ENCODE results near the gene CHD1.

Gene CHD1

DNA sequence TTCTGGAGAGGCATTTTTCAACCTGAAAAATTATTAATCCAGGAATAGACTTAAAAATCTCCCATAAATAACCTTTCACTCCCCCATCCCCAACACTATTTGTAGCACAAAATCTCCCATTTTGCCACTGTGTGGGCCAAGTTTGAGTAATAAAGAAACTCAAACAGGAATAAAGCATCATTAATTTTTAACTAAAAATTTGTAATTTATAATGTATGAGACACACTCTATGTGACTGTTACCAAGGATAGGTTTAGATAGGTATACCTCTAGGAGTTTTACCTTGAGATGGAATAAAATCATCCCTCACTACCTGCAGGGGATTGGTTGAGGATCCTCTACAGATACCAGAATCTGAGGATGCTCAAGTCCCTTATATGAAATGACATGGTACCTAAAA lies 30.1 kb downstream of the CHD1 start:
- Mint-ChIP-seq H3K27me3 (no peaks in the 10 kb centered on the region), H3K36me3 (ENCODE audit: low read depth) (peaks cover 51% of the 10 kb centered on the region), H3K4me3 (no peak overlapping the region), H3K4me1 (peaks cover 9% of the 10 kb centered on the region), H3K27ac (no peak overlapping the region), H3K9me3 (no peaks in the 10 kb centered on the region)
- ATAC-seq (no peak), DNase-seq (no peak)

GRCh38 chr5:98891591-98891990 lies 37.2 kb downstream of the CHD1 start:
- no peak for ATAC-seq
- no peak for DNase-seq
- no peak overlapping the region for H3K4me3 Mint-ChIP-seq
- no peaks in the 10 kb centered on the region for H3K4me1 Mint-ChIP-seq
- no peaks in the 10 kb centered on the region for H3K9me3 Mint-ChIP-seq
- H3K27me3 Mint-ChIP-seq = no peaks in the 10 kb centered on the region
- peaks cover 61% of the 10 kb centered on the region for H3K36me3 Mint-ChIP-seq (ENCODE audit: low read depth)
- H3K27ac Mint-ChIP-seq = no peak overlapping the region

- no peaks in the 10 kb centered on the region for H3K27me3 Mint-ChIP-seq
- peak overlapping the region; percentile 41 for H3K27ac Mint-ChIP-seq
- DNase-seq (no peak), ATAC-seq (no peak)
- no peaks in the 10 kb centered on the region for H3K9me3 Mint-ChIP-seq
- H3K4me3 Mint-ChIP-seq = no peak overlapping the region
- H3K4me1 Mint-ChIP-seq = peaks cover 21% of the 10 kb centered on the region
- peaks cover 70% of the 10 kb centered on the region for H3K36me3 Mint-ChIP-seq (ENCODE audit: low read depth)
These were observed 48.2 kb downstream of the CHD1 start for GRCh38 chr5:98880598-98880997.

GRCh38 chr5:98880151-98880550 lies 48.7 kb downstream of the CHD1 start:
- H3K4me3 Mint-ChIP-seq = no peak overlapping the region
- peak overlapping the region; percentile 41 for H3K27ac Mint-ChIP-seq
- H3K4me1 Mint-ChIP-seq = peaks cover 21% of the 10 kb centered on the region
- peak; percentile 89 for ATAC-seq
- DNase-seq = peak; percentile 7
- no peaks in the 10 kb centered on the region for H3K27me3 Mint-ChIP-seq
- H3K36me3 Mint-ChIP-seq (ENCODE audit: low read depth) = peaks cover 72% of the 10 kb centered on the region
- no peaks in the 10 kb centered on the region for H3K9me3 Mint-ChIP-seq

DNA sequence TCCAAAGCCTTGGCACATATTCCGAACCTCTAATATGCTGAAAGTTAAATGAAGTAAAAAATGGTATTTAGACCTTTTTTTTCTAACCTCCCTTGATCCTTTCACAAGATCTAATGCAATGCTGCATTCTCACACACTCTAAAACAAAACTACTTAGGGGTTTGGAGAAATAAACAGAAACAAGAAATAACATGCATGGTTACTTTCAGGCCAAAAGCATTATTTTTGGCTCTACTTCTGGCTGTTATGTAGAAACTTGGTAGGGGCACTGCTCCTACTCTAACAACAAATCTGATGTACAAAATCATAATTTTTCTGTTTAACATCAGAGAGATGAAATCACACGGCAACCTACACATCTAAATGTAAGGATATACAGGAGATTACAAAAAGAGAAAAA lies 51.2 kb downstream of the CHD1 start:
- Mint-ChIP-seq H3K36me3 (ENCODE audit: low read depth) (peaks cover 65% of the 10 kb centered on the region), H3K4me1 (peaks cover 21% of the 10 kb centered on the region), H3K4me3 (no peak overlapping the region), H3K9me3 (no peaks in the 10 kb centered on the region), H3K27ac (no peak overlapping the region), H3K27me3 (no peaks in the 10 kb centered on the region)
- DNase-seq = no peak
- ATAC-seq = no peak

- H3K4me3 Mint-ChIP-seq = no peak overlapping the region
- peaks cover 59% of the 10 kb centered on the region for H3K36me3 Mint-ChIP-seq (ENCODE audit: low read depth)
- no peaks in the 10 kb centered on the region for H3K4me1 Mint-ChIP-seq
- no peaks in the 10 kb centered on the region for H3K27me3 Mint-ChIP-seq
- DNase-seq (no peak), ATAC-seq (no peak)
- no peak overlapping the region for H3K27ac Mint-ChIP-seq
- H3K9me3 Mint-ChIP-seq = no peaks in the 10 kb centered on the region
These were observed 56.1 kb downstream of the CHD1 start for GRCh38 chr5:98872674-98873073.

DNA sequence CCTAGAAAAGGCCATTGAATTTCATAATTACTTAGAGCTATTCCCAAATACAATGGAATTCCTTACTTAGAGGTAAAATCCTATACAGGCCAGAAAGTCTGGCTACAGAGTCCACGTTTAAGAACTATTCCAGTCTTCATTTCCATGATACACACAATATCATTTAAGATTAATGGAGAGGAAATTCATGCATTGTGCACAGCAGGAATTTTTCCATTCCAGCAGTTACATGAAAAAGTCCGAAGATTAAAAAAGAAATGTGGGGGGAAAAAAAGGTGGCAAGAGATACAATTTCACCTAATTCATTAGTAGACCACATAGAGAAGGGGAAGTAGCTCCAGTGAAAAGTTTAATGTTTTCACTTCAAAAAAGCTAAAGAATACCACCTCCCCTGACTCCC lies 63.1 kb downstream of the CHD1 start:
- Mint-ChIP-seq H3K27ac (no peak overlapping the region), H3K27me3 (no peaks in the 10 kb centered on the region), H3K4me3 (no peak overlapping the region), H3K36me3 (ENCODE audit: low read depth) (peaks cover 48% of the 10 kb centered on the region), H3K4me1 (no peaks in the 10 kb centered on the region), H3K9me3 (no peaks in the 10 kb centered on the region)
- DNase-seq = no peak
- no peak for ATAC-seq

- Mint-ChIP-seq H3K27me3 (no peaks in the 10 kb centered on the region), H3K36me3 (ENCODE audit: low read depth) (peaks cover under 1% of the 10 kb centered on the region), H3K27ac (no peak overlapping the region), H3K9me3 (peaks cover 9% of the 10 kb centered on the region), H3K4me1 (no peaks in the 10 kb centered on the region), H3K4me3 (no peak overlapping the region)
- ATAC-seq = no peak
- DNase-seq = no peak
These were observed 81.8 kb downstream of the CHD1 start for GRCh38 chr5:98847054-98847453.

- Mint-ChIP-seq H3K27me3 (no peaks in the 10 kb centered on the region), H3K4me3 (no peak overlapping the region), H3K27ac (no peak overlapping the region), H3K4me1 (no peaks in the 10 kb centered on the region), H3K36me3 (ENCODE audit: low read depth) (peaks cover 2% of the 10 kb centered on the region), H3K9me3 (peaks cover 9% of the 10 kb centered on the region)
- no peak for ATAC-seq
- DNase-seq = no peak
These were observed 82.3 kb downstream of the CHD1 start for GRCh38 chr5:98846520-98846919.

GRCh38 chr5:98845878-98846277 lies 82.9 kb downstream of the CHD1 start:
- ATAC-seq = no peak
- Mint-ChIP-seq H3K9me3 (peaks cover 9% of the 10 kb centered on the region), H3K4me3 (no peak overlapping the region), H3K27me3 (no peaks in the 10 kb centered on the region), H3K36me3 (ENCODE audit: low read depth) (peaks cover 2% of the 10 kb centered on the region), H3K4me1 (no peaks in the 10 kb centered on the region), H3K27ac (no peak overlapping the region)
- DNase-seq = no peak

DNA sequence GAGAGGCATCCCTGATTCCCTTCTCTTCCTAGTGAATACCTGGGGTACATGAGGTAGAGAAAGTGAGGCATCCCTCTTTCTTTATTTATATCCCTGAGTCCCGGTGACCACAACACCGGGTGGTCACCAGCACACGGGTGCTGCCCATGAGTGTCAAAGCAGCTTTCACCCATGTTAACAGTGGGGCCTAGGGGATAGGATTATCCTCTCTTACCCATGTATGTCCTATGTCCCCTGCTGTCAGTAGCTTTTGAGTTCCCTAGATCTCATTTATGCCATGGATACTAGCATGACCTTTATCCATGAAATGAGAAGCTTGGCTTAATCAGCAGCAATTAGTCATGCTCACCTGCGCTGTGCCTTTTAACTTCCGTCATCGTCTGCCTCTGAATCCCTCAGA lies 83.9 kb downstream of the CHD1 start:
- Mint-ChIP-seq H3K27ac (no peak overlapping the region), H3K9me3 (peaks cover 9% of the 10 kb centered on the region), H3K4me3 (no peak overlapping the region), H3K4me1 (no peaks in the 10 kb centered on the region), H3K27me3 (no peaks in the 10 kb centered on the region), H3K36me3 (ENCODE audit: low read depth) (peaks cover 3% of the 10 kb centered on the region)
- no peak for DNase-seq
- no peak for ATAC-seq

DNA sequence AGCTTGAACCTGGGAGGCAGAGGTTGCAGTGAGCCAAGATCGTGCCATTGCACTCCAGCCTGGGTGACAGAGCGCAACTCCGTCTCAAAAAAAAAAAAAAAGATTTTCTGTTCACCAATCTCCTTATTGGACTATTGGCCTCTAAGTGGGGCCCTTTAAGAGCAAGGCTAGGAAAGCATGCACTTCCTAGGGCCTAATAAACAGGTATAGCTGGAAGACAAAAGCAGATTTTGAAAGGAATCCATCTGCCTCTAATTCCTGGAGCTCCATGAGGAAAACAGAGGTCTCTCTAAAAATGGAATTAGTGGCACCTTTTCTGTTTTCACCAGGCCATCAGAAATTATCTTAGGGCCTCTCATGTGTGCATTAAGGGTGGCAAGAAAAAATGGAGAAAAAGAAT lies 85.3 kb downstream of the CHD1 start:
- DNase-seq = no peak
- Mint-ChIP-seq H3K4me1 (no peaks in the 10 kb centered on the region), H3K9me3 (peaks cover 9% of the 10 kb centered on the region), H3K27ac (no peak overlapping the region), H3K36me3 (ENCODE audit: low read depth) (peaks cover 4% of the 10 kb centered on the region), H3K27me3 (no peaks in the 10 kb centered on the region), H3K4me3 (no peak overlapping the region)
- ATAC-seq = no peak

- no peak overlapping the region for H3K4me3 Mint-ChIP-seq
- H3K27ac Mint-ChIP-seq = no peak overlapping the region
- H3K27me3 Mint-ChIP-seq = no peaks in the 10 kb centered on the region
- peaks cover 6% of the 10 kb centered on the region for H3K36me3 Mint-ChIP-seq (ENCODE audit: low read depth)
- ATAC-seq (no peak), DNase-seq (no peak)
- peaks cover 9% of the 10 kb centered on the region for H3K9me3 Mint-ChIP-seq
- H3K4me1 Mint-ChIP-seq = no peaks in the 10 kb centered on the region
These were observed 87.9 kb downstream of the CHD1 start for GRCh38 chr5:98840946-98841345.

DNA sequence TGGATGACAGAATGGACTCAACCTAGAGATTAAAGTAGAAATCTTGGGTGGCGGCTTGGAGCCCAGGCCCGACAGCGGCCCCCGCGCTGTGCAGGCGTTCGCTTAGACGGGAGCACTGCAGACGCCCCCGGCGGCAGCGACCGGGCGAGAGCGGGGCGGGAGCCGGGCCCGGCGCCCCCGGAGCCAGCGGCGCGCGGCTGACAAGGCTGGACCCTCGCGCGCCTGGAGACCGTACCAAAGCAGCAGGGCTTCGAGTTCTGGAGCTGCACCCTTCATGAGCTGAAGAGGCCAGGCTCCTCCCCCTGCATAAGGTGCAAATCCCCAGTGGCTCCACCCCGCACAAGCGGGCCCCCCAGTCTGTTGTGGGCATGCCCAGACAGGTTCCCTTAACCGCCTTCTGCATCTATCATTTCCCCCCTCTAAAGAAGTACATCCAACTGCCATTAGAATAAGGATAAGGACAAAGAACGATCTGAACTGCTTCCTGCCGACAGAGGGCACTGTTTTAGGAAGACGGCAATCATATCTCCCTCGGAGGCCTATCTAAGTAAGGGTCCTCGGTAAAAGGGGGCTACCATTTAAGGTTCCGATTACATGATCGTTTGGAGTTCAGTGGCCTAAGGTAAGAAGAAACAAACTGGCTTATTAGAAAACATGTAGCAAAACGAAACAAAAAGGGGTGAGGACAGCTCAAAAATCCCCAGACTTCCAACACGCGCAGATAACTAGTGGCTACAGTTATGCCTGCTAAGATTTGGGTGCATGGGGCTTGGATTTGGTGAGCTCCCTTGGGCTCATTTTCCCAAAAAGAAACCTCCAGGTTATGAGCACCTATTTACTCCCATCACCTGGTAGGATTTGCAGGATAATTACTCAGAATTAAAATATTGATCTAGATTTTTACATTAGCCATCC lies 89.1 kb downstream of the CHD1 start:
- Mint-ChIP-seq H3K4me3 (peak overlapping the region; percentile 25), H3K9me3 (peaks cover 4% of the 10 kb centered on the region), H3K36me3 (ENCODE audit: low read depth) (peaks cover 6% of the 10 kb centered on the region), H3K4me1 (no peaks in the 10 kb centered on the region), H3K27ac (no peak overlapping the region), H3K27me3 (no peaks in the 10 kb centered on the region)
- ATAC-seq = no peak
- peak; percentile 6 for DNase-seq

GRCh38 chr5:98836175-98836574 lies 92.6 kb downstream of the CHD1 start:
- DNase-seq = no peak
- no peak overlapping the region for H3K4me3 Mint-ChIP-seq
- peaks cover 4% of the 10 kb centered on the region for H3K36me3 Mint-ChIP-seq (ENCODE audit: low read depth)
- H3K9me3 Mint-ChIP-seq = no peaks in the 10 kb centered on the region
- H3K27ac Mint-ChIP-seq = no peak overlapping the region
- no peak for ATAC-seq
- no peaks in the 10 kb centered on the region for H3K27me3 Mint-ChIP-seq
- no peaks in the 10 kb centered on the region for H3K4me1 Mint-ChIP-seq

Measured in activated naive CD8-positive, alpha-beta T cell treated with anti-CD3 and anti-CD28 coated beads, Interleukin-2, amount 50 U/mL, for 24 hours (primary cell).